ENCODE results near the gene CLBA1. TPM values are rescaled to one million over a fixed set of nuclear protein-coding genes. Genes with fewer than 3 reads are reported as not detected.

CLBA1 gene
- total and polyA plus RNA-seq, 3 experiments from 2014 or later: 0.32 to 3.9 (median 3.8) TPM

DNA sequence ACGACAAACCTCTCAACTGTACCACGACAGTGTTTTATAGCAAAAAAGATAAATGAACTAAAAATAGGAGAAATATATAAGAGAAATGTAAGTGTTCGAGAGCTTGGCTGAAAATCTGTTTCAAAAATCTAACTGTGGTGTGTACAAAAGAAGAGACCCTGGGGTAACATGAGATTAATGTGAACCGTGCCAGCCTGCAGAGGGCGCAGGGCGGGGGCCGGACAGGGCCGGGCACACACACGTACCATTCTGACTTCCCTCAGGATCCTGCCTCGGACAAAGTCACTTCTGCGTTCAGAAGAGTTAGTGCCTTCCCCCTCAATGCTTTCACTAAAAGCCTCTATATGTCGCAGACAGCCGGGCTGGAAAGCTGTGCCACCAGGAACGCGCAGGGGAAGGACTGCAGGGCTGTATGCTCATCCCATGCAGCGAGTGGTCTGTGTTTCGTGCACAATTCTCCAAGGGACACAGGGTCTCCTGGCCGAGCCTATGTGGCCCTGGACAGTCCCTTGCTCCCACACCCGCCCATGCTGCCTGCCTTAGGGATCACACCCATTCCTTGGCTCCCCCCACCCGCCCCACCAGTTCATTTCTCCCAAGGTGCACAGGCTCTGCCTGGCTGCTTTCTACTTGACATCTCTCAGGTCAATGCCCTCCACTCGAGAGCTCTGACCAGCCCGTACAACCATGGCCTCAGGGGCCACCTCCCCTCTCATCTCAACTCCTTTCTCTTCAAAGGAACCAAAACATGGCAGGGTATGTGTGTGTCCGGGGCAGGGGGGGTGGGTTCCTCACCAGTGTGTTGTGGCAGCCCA, 26.8 kb downstream of the CLBA1 start:
- Mint-ChIP-seq H3K36me3 (peaks cover 0 to 54% (median 11%) of the 10 kb centered on the region in 3 donors), H3K27me3 (peaks cover 0 to 3% of the 10 kb centered on the region in 2 donors), H3K4me1 (peaks cover 48 to 58% (median 55%) of the 10 kb centered on the region in 3 donors), H3K9me3 (no peaks in the 10 kb centered on the region), H3K4me3 (peak overlapping the region in 1 of 7 donors; percentile 34), H3K27ac (peak overlapping the region in 6 of 8 donors; percentile 36 to 98 (median 64))
- DNase-seq: no peak
- Histone ChIP-seq H3K4me3 (ENCODE audit: low read length) (no peak overlapping the region), H3K36me3 (ENCODE audit: insufficient read depth, low read length) (peaks cover 25% of the 10 kb centered on the region), H3K27me3 (ENCODE audit: insufficient read depth, low read length, poor library complexity, severe bottlenecking) (no peaks in the 10 kb centered on the region), H3K9me3 (ENCODE audit: low read length) (no peaks in the 10 kb centered on the region), H3K4me1 (ENCODE audit: insufficient read depth, low read length) (peaks cover 23% of the 10 kb centered on the region), H3K27ac (ENCODE audit: low read depth, low read length) (no peak overlapping the region)
- ChIA-PET POLR2A (no interaction called here), CTCF (interaction anchor here (0.7 to 1.0 kb wide), 3 partner anchors 9 to 36 kb away, joined by 3 to 5 read pairs (median 4); partner anchors contain the start of gene CDCA4)

- H3K9me3 Mint-ChIP-seq: no peaks in the 10 kb centered on the region
- CTCF ChIA-PET: interaction anchor here (1.5 kb wide), 1 partner anchor 32 kb away, joined by 6 read pairs; no protein-coding TSS in a partner anchor
These were observed 27.7 kb downstream of the CLBA1 start for GRCh38 chr14:105013150-105013785.

DNA sequence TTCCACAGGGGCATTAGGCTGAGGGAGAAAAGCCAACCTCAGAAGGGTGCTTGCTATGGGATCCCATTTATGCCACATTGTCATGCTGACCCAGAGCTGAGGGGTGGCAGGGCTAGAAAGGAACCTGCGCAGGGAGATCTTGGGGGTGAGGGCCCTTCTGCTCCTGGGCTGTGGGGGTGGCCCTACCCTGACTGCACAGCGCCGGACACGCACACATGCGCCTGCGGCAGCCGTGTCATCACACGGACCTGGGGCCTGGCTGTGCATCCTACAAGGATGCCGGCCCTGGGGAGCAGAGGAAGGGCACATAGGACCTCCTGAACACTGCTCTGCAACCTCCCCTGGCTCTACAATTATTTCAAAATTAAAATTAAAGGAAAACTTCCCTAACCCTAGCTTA, 28.4 kb downstream of the CLBA1 start:
- Histone ChIP-seq H3K27me3 (ENCODE audit: insufficient read depth, low read length, poor library complexity, severe bottlenecking) (no peaks in the 10 kb centered on the region), H3K4me3 (ENCODE audit: low read length) (no peak overlapping the region), H3K36me3 (ENCODE audit: insufficient read depth, low read length) (peaks cover 25% of the 10 kb centered on the region), H3K9me3 (ENCODE audit: low read length) (no peaks in the 10 kb centered on the region), H3K27ac (ENCODE audit: low read depth, low read length) (no peak overlapping the region), H3K4me1 (ENCODE audit: insufficient read depth, low read length) (peaks cover 34% of the 10 kb centered on the region)
- peaks cover 0 to 52% (median 11%) of the 10 kb centered on the region in 3 donors for H3K36me3 Mint-ChIP-seq
- peak in 1 of 5 donors; percentile 32 for DNase-seq
- CTCF ChIA-PET: interaction anchor here (1.5 kb wide), 1 partner anchor 31 kb away, joined by 6 read pairs; no protein-coding TSS in a partner anchor
- POLR2A ChIA-PET: no interaction called here
- peak overlapping the region; percentile 70 to 98 (median 88) for H3K27ac Mint-ChIP-seq
- peak overlapping the region in 6 of 7 donors; percentile 28 to 74 (median 54) for H3K4me3 Mint-ChIP-seq
- H3K27me3 Mint-ChIP-seq: peaks cover 0 to 3% of the 10 kb centered on the region in 2 donors
- H3K4me1 Mint-ChIP-seq: peaks cover 61 to 72% (median 68%) of the 10 kb centered on the region in 3 donors
- no peaks in the 10 kb centered on the region for H3K9me3 Mint-ChIP-seq

More at GRCh38 chr14:105013150-105013785, 27.7 kb downstream of the CLBA1 start:
- H3K36me3 ChIP-seq (ENCODE audit: insufficient read depth, low read length): peaks cover 25% of the 10 kb centered on the region
- H3K4me1 Mint-ChIP-seq: peaks cover 54 to 66% (median 63%) of the 10 kb centered on the region in 3 donors
- POLR2A ChIA-PET: no interaction called here
- peaks cover 28% of the 10 kb centered on the region for H3K4me1 ChIP-seq (ENCODE audit: insufficient read depth, low read length)
- H3K4me3 Mint-ChIP-seq: peak overlapping the region in 3 of 7 donors; percentile 23 to 74 (median 33)
- H3K27ac ChIP-seq (ENCODE audit: low read depth, low read length): no peak overlapping the region
- H3K9me3 ChIP-seq (ENCODE audit: low read length): no peaks in the 10 kb centered on the region
- H3K27ac Mint-ChIP-seq: peak overlapping the region; percentile 40 to 98 (median 87)
- peak in 1 of 5 donors; percentile 30 for DNase-seq
- H3K27me3 Mint-ChIP-seq: peaks cover 0 to 3% of the 10 kb centered on the region in 2 donors
- H3K4me3 ChIP-seq (ENCODE audit: low read length): no peak overlapping the region
- no peaks in the 10 kb centered on the region for H3K27me3 ChIP-seq (ENCODE audit: insufficient read depth, low read length, poor library complexity, severe bottlenecking)
- peaks cover 0 to 52% (median 11%) of the 10 kb centered on the region in 3 donors for H3K36me3 Mint-ChIP-seq

DNA sequence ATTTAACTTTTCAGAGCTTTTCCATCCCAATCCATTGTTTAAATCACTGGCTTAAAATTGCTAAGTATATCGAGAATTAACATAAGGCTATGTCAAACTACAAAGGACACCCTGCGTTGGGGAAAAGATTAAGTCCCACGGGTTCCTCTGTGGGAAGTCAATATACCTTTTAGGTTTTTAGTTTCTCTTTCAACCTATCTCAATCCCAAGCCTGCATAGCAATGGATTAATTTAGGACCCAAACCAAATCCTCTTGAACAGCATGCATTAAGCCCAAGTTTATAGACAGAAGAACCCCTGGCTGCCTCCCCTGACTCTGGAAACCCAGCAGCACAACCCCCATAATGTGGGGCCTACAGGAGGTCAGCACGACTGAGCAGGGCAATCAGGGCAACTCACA, 29.0 kb downstream of the CLBA1 start:
- no peak for DNase-seq
- peaks cover 67 to 78% (median 74%) of the 10 kb centered on the region in 3 donors for H3K4me1 Mint-ChIP-seq
- H3K4me3 Mint-ChIP-seq: peak overlapping the region; percentile 28 to 88 (median 68)
- peaks cover 0 to 3% of the 10 kb centered on the region in 2 donors for H3K27me3 Mint-ChIP-seq
- no peaks in the 10 kb centered on the region for H3K9me3 Mint-ChIP-seq
- peak overlapping the region; percentile 70 to 98 (median 88) for H3K27ac Mint-ChIP-seq
- CTCF ChIA-PET: interaction anchor here (1.5 kb wide), 1 partner anchor 31 kb away, joined by 6 read pairs; no protein-coding TSS in a partner anchor
- peaks cover 20% of the 10 kb centered on the region for H3K36me3 ChIP-seq (ENCODE audit: insufficient read depth, low read length)
- no peaks in the 10 kb centered on the region for H3K27me3 ChIP-seq (ENCODE audit: insufficient read depth, low read length, poor library complexity, severe bottlenecking)
- H3K9me3 ChIP-seq (ENCODE audit: low read length): no peaks in the 10 kb centered on the region
- peaks cover 0 to 50% (median 11%) of the 10 kb centered on the region in 3 donors for H3K36me3 Mint-ChIP-seq
- H3K4me1 ChIP-seq (ENCODE audit: insufficient read depth, low read length): peaks cover 40% of the 10 kb centered on the region
- peak overlapping the region; percentile 18 for H3K4me3 ChIP-seq (ENCODE audit: low read length)
- peak overlapping the region; percentile 5 for H3K27ac ChIP-seq (ENCODE audit: low read depth, low read length)
- POLR2A ChIA-PET: no interaction called here

- Histone ChIP-seq H3K27me3 (ENCODE audit: insufficient read depth, low read length, poor library complexity, severe bottlenecking) (no peaks in the 10 kb centered on the region), H3K4me3 (ENCODE audit: low read length) (peak overlapping the region; percentile 18), H3K36me3 (ENCODE audit: insufficient read depth, low read length) (peaks cover 13% of the 10 kb centered on the region), H3K4me1 (ENCODE audit: insufficient read depth, low read length) (peaks cover 46% of the 10 kb centered on the region), H3K27ac (ENCODE audit: low read depth, low read length) (peak overlapping the region; percentile 5), H3K9me3 (ENCODE audit: low read length) (no peaks in the 10 kb centered on the region)
- POLR2A ChIA-PET: no interaction called here
- no peaks in the 10 kb centered on the region for H3K9me3 Mint-ChIP-seq
- DNase-seq: peak in 3 of 5 donors; percentile 19 to 50 (median 24)
- peaks cover 0 to 3% of the 10 kb centered on the region in 2 donors for H3K27me3 Mint-ChIP-seq
- H3K27ac Mint-ChIP-seq: peak overlapping the region; percentile 70 to 98 (median 88)
- H3K4me1 Mint-ChIP-seq: peaks cover 73 to 84% (median 80%) of the 10 kb centered on the region in 3 donors
- CTCF ChIA-PET: interaction anchor here (2.5 kb wide), 1 partner anchor 30 kb away, joined by 16 read pairs; no protein-coding TSS in a partner anchor
- H3K36me3 Mint-ChIP-seq: peaks cover 0 to 47% (median 7%) of the 10 kb centered on the region in 3 donors
- H3K4me3 Mint-ChIP-seq: peak overlapping the region; percentile 28 to 88 (median 73)
These were observed 29.7 kb downstream of the CLBA1 start for GRCh38 chr14:105015242-105015641.

DNA sequence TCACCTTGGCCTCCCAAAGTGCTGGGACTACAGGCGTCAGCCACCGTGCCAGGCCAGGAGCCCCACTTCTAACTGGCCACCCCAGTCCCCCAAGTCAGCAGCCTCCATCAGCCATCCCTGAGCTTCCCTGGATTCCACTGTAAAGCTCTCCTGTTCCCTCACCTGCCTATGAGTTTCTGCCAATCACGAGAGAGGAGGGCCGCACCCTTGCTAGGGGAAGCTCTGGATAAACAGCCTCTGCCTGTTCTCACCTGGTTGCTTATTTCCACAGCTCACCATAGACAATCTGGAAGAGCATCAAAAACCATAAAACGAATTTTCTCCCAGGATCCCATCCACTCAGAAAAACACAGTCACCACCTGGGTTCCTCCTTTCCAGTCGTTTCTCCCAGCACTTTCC, 30.3 kb downstream of the CLBA1 start:
- H3K4me1 ChIP-seq (ENCODE audit: insufficient read depth, low read length): peaks cover 46% of the 10 kb centered on the region

DNA sequence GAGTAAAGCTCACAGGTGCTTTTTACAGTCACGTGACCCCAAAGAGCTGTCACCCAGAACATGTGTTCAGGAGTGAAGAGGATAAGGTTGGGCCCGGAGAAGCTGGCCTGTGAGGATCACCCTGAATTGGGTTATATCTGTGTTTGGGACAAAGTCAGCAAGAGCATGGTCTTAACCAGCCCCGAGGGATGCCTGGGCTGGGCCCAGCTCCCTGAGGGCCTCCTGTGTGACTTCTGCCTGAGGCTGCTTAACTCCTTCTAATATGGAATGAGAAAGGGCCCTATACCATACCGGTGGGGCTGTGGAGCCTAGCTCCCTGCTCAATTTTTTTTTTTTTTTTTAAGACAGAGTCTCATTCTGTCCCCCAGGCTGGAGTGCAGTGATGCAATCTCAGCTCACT, 32.8 kb downstream of the CLBA1 start:
- Mint-ChIP-seq H3K27me3 (peaks cover 0 to 3% of the 10 kb centered on the region in 2 donors), H3K4me1 (peaks cover 70 to 80% (median 74%) of the 10 kb centered on the region in 3 donors), H3K27ac (peak overlapping the region; percentile 51 to 98 (median 92)), H3K9me3 (no peaks in the 10 kb centered on the region), H3K4me3 (peak overlapping the region; percentile 86 to 95 (median 93)), H3K36me3 (peaks cover 0 to 25% (median 4%) of the 10 kb centered on the region in 3 donors)
- DNase-seq: peak in 1 of 5 donors; percentile 16
- Histone ChIP-seq H3K27me3 (ENCODE audit: insufficient read depth, low read length, poor library complexity, severe bottlenecking) (no peaks in the 10 kb centered on the region), H3K4me3 (ENCODE audit: low read length) (no peak overlapping the region), H3K9me3 (ENCODE audit: low read length) (no peaks in the 10 kb centered on the region), H3K4me1 (ENCODE audit: insufficient read depth, low read length) (peaks cover 56% of the 10 kb centered on the region), H3K27ac (ENCODE audit: low read depth, low read length) (no peak overlapping the region), H3K36me3 (ENCODE audit: insufficient read depth, low read length) (no peaks in the 10 kb centered on the region)
- POLR2A ChIA-PET: interaction anchor here (0.6 to 4.4 kb wide), 4 partner anchors 14 to 397 kb away, joined by 3 to 20 read pairs (median 12); partner anchors contain the start of gene CLBA1
- CTCF ChIA-PET: interaction anchor here (0.7 to 4.1 kb wide), 9 partner anchors 10 to 72 kb away, joined by 3 to 47 read pairs (median 3); partner anchors contain the start of gene GPR132

More for the DNA sequence above, 30.3 kb downstream of the CLBA1 start:
- POLR2A ChIA-PET: no interaction called here
- H3K27me3 Mint-ChIP-seq: peaks cover 0 to 3% of the 10 kb centered on the region in 2 donors
- peak overlapping the region; percentile 31 to 83 (median 65) for H3K4me3 Mint-ChIP-seq
- DNase-seq: peak in 1 of 5 donors; percentile 19
- peak overlapping the region; percentile 5 for H3K27ac ChIP-seq (ENCODE audit: low read depth, low read length)
- H3K9me3 ChIP-seq (ENCODE audit: low read length): no peaks in the 10 kb centered on the region
- peaks cover 74 to 84% (median 81%) of the 10 kb centered on the region in 3 donors for H3K4me1 Mint-ChIP-seq
- no peaks in the 10 kb centered on the region for H3K9me3 Mint-ChIP-seq
- peaks cover 0 to 42% (median 7%) of the 10 kb centered on the region in 3 donors for H3K36me3 Mint-ChIP-seq
- H3K4me3 ChIP-seq (ENCODE audit: low read length): no peak overlapping the region
- peak overlapping the region in 7 of 8 donors; percentile 70 to 98 (median 90) for H3K27ac Mint-ChIP-seq
- no peaks in the 10 kb centered on the region for H3K27me3 ChIP-seq (ENCODE audit: insufficient read depth, low read length, poor library complexity, severe bottlenecking)
- CTCF ChIA-PET: interaction anchor here (2.5 kb wide), 1 partner anchor 30 kb away, joined by 16 read pairs; no protein-coding TSS in a partner anchor
- H3K36me3 ChIP-seq (ENCODE audit: insufficient read depth, low read length): peaks cover 11% of the 10 kb centered on the region
